GM18498 (cell line): ENCODE data around the gene DNAJB8.

Experiments
- ATAC-seq: cut with Tn5 transposase; IDR thresholded peaks from one replicate; pipeline ENCODE4 v1.9.1; 2021; ENCODE audit warnings: mild to moderate bottlenecking, moderate library complexity; ENCODE audit not compliant: unreplicated experiment

The DNAJB8 gene

DNA sequence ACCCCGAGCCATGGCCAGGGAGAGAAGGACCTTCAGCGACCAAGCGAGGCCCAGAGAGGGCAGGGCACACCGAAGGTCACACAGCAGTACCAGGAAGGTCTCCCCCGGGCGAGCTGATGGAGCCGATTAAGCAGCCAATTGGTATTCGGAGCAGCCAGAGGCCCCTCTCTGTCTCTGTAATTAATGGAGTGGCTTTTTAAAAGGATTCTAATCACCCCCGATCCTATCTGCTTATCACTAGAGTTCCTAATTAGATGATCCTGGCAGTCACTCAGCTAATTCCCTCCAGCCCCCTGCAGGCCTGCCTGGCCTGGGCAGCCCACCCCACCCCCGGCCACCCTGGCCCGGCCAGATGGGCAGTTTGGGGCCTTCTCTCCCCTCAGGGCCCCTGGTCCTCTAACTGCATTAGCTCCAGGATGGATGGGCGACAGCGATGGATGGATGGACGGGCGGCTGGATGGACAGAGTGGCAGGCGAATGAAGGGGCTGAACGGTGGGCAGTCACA, 1.6 kb upstream of the DNAJB8 start:
- no peak for ATAC-seq

DNA sequence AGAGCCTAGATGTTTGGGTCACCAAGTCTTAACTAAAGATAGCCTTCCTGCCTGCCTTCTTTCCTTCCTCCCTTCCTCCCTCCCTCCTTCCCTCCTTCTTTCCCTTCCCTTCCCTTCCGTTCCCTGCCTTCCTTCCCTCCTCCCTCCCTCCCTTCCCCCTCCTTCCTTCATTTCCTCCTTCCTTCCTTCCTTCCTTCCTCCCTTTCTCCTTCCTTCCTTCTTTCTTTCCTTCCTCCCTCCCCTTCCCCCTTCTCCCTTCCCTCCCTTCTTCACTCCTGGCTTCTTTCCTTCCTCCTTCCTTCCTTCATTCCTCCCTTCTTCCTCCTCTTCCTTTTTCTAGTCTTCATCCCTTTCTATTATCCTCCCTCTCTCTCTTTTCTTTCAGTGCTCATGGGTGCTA, 2.0 kb downstream of the DNAJB8 start:
- no peak for ATAC-seq

DNA sequence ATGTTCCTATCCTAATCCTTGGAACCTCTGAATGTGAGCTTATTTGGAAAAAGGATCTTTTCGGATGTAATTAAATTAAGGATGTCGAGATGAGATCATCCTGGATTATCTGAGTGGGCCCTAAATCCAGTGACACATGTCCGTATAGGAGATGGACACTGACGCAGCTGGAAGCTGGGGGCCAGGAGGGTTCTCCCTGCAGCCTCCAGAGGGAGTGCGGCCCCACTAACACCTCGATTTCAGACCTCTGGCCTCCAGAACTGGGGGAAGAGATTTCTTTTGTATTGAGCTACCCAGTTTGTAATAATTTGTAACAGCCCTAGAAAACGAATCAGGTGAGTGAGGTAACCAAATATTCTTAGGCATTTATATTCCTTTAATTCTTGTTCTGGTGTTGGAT, 2.5 kb downstream of the DNAJB8 start:
- no peak for ATAC-seq

DNA sequence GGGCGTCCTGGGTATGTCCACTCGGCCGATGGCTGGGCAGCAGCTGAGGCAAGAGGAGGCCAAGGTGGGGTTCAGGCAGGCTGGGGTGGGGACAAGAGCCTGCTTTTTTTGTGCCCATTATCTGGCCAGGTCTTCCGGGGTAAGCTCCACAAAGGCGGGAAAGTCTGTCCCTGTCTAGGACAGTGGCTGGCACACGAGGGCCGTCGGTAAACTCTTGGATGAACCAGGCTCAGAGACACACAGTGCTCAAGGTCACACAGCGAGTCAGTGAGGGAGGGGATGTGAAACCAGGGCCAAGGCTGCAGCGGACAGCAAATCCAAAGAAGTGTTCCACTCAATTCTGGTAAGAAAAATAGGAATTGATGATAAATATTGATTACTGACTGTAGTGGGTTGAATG, 2.9 kb downstream of the DNAJB8 start:
- ATAC-seq, result no peak

DNA sequence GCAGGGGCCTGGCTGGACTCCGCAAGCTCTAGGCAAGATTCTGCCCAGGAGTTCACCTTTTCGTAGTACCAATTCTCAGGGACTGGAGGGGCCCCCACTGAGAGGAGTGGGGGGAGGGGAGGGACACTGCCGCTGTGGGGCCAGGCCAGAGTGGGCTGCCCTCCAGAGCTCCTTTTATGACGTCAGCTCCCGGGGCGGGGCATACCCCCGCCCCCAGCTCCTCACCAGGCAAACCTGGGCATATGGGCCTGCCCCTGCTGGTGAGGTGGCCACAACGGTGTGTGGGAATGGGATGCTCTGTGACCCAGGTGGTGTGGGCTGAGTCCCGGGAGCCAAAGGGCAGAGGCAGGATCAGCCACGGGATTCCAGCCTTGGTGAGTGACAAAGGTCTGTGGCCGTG, 3.3 kb downstream of the DNAJB8 start:
- no peak for ATAC-seq

DNA sequence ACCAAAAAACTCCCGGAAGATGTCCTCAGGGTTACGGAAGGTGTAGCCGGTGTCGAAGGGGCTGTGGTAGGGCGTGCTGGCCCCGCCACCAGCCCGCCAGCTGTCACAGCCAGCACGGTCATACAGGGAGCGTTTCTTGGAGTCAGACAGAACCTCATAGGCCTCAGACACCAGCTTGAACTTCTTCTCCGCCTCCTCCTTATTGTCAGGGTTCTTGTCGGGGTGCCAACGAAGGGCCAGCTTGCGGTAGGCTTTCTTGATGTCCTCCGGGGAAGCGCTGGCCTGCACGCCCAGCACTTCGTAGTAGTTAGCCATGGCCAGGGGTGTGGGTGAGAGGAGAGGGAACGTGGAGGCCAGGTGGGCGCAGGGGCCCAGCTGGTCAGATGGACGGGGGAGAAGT, 3.8 kb downstream of the DNAJB8 start:
- no peak for ATAC-seq

DNA sequence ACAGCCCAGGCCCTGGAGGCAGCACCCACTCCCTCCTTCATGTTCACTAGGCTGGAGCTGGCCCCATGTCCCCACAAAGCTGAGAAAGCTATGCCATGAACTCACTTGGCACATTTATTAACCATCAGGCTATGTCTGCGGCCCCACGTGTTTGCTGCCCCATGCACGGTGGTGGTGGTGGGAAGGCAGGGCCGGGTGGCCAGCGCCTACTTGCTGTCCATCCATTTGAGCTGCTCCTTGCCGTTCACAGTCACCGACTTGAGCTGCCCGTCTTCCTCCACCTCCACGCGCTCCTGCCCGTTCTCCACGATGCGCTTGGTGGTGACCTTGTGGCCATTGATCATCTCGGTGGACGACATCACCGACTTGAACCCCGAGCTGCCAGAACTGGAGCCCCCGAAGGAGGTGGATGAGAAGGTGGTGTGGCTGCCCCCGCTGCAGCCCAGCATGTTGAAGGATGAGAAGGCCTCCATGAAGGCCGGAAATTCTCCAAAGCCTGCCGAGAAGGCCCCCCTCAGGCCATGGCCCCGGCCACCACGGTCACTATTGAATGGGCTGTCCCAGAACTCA, 4.3 kb downstream of the DNAJB8 start:
- no peak for ATAC-seq

DNA sequence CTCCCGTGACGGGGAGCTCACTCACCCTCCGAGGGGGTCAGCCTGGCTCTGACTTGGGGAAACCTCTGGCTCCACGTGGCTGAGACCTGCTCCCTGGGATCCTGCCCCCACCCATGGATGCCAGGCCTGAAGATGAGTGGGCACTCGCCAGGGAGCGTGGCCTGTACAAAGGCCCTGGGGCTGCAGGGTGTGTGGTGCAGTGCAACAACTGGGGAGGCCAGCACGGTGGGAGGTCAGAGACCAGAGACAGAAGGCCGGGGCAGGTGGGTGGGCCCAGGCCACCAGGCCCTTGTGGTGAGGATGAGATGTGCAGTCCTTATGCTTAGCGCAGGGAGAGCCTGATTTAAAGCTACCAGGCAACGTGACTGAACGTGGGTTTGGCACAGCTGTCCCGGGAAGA, 5.0 kb downstream of the DNAJB8 start:
- ATAC-seq, result no peak

DNA sequence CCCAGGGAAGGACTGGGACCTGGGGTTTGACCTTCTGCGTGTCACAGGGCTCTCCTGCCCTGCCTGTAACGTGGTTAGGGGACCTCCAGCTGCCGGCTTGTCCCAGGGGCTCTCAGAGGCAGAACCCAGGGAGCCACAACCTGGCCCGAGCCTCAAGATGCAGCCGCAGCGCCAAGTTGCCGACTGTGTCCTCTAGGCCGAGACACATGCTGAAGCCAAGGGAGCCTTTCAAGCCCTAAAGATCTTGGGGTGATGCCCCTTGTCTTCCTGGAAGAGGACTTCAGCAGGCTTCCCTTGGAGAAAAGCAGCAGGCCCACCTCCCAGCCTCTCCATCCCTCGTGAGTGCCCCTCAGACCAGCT, 7.2 kb downstream of the DNAJB8 start:
- ATAC-seq, result no peak

DNA sequence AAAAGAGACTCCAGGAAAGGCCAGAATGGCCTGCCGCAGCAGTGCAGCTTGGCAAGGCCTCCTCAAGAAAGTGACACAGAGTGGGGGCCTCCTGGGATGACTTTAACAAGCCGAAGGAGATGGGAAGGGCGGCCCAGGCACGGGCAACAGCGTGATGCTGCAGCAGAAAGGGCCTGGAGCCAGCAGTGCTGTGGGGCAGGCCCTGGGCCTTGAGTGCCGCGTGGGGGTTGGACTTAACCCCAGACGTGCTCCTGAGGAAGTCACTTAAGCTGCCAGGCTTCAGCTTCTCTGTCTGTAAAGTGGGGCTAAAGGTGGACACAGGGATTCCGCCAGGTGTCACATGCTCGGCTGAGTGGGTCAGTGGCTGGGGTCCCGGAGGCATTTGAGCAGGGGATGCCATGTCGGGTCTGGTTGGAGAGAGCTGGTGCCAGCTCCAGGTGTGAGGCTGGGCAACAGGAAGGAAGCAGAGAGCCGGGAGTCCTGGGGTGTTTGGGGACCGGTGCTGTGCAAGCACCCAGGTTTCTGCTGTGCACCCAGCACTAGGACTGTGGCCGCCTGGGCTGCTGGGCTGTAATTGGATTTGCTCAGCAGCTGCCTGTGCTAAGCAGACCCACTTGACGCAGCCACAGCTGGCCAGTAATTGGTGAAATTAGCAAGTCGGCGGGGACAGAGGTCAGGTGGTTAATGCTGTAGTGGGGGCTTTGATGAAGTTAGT, 7.8 kb downstream of the DNAJB8 start:
- no peak for ATAC-seq

DNA sequence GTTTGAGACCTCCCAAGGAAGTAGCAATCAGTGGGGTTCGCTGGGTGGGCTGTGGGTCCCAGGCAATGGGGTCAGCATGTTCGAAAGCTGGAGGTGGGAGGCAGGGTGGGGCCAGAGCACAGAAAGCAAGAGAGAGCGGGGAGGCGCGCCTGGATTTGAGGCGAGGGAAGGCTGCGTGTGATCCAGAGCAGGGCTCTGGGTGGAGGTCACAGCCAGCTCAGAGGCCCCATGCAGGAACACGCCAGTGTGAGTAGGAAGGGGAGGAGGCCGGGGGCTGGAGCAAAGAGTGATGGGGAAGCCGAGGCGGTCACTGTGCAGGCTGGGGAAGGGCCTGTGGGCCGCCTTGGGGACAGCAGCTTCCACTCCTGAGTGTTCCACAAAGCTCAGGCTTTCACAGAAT, 8.8 kb downstream of the DNAJB8 start:
- ATAC-seq, result no peak

DNA sequence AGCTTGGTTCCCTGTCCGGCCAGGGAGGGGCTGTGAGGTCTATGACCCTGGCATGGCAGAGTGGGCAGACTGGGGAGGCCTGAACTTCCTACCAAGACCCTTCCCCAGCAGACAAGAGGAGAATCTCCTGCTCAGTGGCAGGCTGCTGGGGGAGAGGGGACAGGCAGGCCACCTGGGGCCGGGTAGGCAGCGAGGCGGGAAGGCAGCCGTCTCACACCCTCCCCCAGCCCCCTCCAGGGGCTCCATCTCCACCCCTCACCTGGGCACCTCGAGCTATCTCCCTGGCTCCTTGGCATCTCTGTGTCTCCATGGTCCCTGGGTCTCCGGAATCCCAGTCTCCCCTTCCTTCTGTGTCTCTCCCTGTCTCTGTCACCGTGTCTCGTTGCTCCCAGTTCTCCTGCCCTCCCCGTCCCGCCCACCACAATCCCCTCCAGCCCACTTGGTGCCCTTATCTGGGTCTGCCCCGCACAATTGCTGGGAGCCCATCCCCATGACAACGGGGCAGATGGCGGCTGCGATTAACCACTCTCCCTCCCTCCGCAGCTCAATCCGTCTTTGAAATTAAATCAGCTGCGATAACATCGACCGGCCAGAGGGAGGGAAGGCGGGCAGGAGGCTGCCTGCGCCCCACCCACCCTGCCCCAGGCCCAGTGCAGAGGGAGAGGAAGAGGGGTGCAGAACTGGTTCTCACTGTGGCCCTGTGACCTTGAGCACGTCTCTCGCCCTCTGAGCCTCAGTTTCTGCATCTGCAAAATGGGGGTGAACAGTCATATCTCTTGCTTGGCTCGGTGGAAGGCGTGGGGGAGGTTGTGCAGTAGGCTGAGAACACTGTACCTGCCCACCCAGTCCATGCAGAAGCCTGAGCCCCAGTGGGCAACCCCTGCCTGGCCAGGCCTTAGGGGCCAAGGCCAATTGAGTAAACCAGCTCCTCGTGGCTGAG, 9.6 kb downstream of the DNAJB8 start:
- no peak for ATAC-seq

DNA sequence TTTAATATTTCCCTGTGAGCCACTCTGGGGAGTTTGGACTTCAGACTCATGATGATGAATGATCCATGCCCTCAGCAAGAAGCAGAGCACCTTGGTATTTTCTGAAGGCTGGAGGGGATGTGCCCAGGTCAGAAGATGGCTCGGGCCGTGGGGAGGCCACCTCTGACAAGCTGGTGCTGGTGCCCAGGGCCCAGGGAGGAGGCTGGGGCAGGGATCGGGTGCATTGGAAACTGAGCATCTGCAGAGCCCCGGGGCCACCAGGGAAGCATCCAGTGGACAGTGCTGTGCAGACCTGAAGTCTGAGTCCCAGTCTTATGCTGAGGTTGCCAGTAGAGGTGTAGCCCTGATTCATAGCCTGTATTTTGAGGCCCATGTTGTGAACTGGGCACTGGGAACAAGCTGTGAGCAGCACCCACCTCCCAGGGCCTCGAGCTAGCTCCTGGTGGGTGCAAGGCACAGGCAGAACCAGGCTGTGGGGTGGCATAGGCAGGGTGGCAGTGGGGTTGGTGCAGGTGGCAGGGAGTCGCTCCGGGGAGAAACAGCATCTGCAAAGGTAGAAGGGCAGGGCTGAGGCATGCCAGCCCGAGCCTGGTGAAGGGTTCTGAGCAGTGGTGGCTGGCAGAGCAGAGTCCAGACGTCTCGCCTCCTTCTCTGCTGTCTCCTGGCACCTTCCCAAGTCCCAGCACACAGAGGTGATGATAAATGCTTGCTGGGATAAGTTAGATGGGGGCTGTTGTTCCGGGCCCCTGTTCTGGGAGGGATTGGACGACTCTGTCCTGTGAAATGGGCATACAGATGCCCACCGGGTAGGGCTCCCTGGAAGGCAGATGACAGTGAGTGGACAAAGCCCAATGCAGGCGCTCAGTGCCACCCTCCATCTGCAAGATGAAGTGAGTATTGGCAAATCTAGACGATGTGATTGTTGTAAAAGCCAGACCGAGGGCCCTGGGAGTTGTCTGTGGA, 10.6 kb downstream of the DNAJB8 start:
- no peak for ATAC-seq

DNA sequence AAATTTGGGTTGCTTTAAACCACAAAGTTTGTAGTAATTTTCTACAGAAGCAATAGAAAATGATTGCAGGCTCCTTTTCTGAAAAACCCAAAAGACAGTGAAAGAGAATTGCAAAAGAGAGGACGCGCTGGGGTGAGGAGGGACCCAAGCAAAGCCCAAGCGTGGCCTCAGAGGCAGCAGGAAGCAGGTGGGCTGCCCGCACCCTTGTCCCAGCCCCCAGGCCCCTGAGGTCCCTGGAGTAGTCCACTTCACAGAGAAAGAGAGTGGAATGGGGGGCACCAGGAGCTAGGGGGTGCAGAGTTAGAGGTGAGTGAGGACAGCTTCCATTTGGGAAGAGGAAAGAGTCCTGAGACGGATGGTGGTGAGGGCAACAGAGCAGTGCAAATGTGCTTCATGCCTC, 11.6 kb downstream of the DNAJB8 start:
- no peak for ATAC-seq

DNA sequence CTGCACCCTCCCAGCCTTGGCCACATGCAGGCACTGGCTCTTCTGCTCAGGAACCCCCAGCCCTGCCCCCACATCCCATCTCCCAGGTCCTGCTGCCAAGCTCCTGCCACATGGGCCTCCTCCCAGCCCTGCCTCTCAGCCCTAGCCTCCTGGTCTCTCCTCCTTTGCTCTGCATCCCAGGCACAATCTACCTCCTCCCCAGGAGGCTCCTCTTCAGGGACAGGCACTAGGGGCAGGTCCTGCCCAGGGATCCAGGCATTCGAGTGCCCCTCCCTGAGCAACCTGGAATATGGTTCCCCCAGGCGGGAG, 12.4 kb downstream of the DNAJB8 start:
- no peak for ATAC-seq

DNA sequence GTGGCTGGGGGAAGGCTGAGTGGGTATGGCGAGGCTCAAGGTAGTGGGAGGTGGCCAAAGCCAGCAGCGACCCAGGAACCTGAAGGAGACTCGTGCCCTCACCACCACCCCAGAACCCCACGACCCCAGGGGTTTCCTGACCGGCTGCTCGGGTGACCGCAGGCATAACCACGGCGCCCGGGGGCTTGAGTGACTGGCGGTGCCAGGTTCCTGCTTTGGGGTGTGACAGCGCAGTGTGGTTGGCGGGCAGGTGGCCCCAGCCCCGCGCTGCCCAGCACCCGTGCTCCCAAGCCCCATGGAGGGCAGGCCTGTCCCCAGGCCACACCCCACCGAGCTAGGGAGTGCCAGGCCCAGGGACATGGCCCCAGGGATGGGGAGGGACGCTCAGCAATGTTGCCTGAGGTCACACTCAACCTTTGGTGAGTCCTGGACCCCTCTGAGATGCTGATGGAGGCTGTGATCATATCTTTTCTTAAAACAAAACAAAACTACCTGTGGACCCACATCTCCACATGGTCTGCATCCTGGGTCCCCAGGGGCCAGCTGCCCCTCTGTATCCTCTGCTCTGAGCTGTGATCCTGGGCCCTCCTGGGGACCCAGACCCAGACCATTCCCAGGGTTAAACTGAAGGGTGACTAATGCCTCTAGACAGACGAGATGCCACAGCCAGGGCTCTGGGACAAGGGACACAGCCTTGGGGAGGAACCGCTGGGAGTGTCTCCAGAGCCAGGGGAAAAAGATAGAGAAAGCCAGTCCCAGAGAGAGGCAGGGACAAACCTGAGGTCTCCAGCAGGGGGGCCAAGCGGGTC, 13.0 kb downstream of the DNAJB8 start:
- no peak for ATAC-seq

DNA sequence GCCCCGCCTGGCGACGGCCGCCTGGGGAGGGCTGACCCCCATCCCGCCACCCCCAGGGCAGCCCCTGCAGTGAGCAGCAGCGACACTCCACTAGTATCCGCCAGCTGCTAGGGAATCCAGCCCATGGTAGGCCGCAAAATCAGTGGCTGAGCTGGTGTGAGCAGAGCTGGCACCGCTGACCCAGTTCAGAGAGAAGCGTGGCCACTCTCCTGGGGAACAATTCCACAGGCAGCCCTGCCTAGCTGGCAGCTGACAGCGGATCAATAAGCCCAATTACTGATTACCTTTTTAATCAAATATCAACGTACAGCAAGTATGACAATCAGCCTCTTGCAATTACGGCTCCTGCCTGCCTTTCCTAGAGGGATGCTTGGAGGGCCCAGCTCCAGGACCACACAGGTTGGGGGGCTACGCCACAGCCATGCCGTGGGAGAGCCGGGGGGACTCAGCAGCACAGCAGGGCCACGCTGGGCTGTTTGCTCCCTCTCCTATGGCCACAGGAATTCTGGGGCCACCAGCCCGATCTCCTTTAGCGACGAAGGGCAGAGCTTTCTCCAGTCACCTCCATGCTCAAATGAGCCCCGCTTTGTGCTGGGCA, 13.9 kb downstream of the DNAJB8 start:
- no peak for ATAC-seq

DNA sequence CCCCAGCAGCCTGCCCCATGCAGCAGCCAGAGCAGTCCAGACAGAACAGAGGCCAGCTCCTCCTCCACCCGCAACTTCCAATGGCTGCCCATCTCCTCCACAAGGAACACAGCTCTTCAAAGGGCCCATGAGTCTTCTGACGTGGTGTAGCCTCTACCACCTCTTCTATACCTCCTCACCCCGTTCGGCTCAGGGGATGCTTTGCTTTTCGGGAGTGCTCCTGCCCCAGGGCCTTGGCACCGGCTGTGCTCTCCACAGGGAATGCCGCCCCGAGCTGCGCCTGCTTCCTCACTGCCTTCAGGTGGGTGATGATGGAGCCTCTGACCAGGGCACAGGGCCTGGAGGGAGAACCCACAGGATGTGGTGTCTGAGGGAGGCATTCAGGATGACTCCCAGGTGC, 14.6 kb downstream of the DNAJB8 start:
- no peak for ATAC-seq

DNA sequence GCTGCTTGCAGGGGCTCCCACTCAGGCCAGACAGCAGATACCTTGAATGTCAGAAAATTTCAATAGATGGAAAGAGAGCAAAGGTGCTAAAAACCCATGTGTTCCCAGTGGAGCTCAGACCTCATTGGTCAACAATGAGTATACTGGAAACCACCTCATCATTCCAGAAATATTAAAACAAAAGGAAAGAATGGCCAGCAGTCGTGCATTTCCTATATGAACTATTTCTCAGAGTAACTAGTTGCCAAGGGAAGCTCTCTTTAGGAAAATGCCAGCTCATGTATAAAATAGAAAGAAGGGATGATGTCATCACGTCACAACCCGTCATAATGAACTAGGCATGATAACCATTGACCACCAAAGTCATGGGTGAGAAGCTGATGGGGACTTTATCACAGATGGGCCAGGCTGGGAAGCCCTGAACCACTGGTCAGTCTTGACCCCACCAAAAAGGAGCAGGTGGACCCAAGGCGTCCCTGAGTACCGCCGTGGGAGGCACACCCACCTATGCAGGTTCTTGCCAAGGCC, 17.5 kb downstream of the DNAJB8 start:
- ATAC-seq, result no peak
